HepG2 (cell line): Measurements from ENCODE around the gene HSD3B7. TPM values are rescaled to one million over a fixed set of nuclear protein-coding genes. Genes with fewer than 3 reads are reported as not detected.
A peak's percentile ranks its signal among the peaks of the same experiment; 100 is the strongest.

Source experiments
- CENPT ChIP-seq: sonication (generic); formaldehyde crosslinking; IDR thresholded peaks from 2 replicates; pipeline ENCODE4 v1.8.0; 2022; ENCODE audit warnings: low read depth, mild to moderate bottlenecking, moderate library complexity, missing genetic modification reagents
- FOXA3 ChIP-seq: IDR thresholded peaks from 2 replicates; pipeline ENCODE4 v1.6.1; 2016; ENCODE audit warnings: missing genetic modification reagents, missing compliant biosample characterization
- HNF1B ChIP-seq: sonication (generic); formaldehyde crosslinking; IDR thresholded peaks from 2 replicates; pipeline ENCODE4 v1.5.1; 2020; ENCODE audit warnings: mild to moderate bottlenecking, moderate library complexity, missing genetic modification reagents
- JDP2 ChIP-seq: sonication (generic); formaldehyde crosslinking; IDR thresholded peaks from 2 replicates; pipeline ENCODE4 v1.8.1; 2022; ENCODE audit warnings: missing genetic modification reagents, borderline replicate concordance
- PLRG1 ChIP-seq: fragments of 450-650 bp; conservative IDR thresholded peaks from 2 replicates; pipeline ENCODE4 v1.6.1; 2016
- TCF12 ChIP-seq, 2 experiments: fragments of 450-650 bp in 1 of 2; sonication (generic) in 1 of 2; formaldehyde crosslinking in 1 of 2; IDR thresholded peaks; 2 replicates each; pipeline versions ENCODE4 v1.6.1 to v1.8.0; 2017 to 2022; ENCODE audit warnings: antibody characterized with exemption in 1 of 2, mild to moderate bottlenecking in 1 of 2, missing genetic modification reagents in 1 of 2, moderate library complexity in 1 of 2
- TFAP4 ChIP-seq: sonication (generic); IDR thresholded peaks from 2 replicates; pipeline ENCODE4 v1.6.1; 2016; ENCODE audit warnings: low read depth, borderline replicate concordance
- ZBTB34 ChIP-seq: sonication (generic); formaldehyde crosslinking; IDR thresholded peaks from 2 replicates; pipeline ENCODE4 v1.8.0; 2022; ENCODE audit warnings: mild to moderate bottlenecking, missing genetic modification reagents
- ZNF451 ChIP-seq: sonication (generic); formaldehyde crosslinking; IDR thresholded peaks from 2 replicates; pipeline ENCODE4 v1.5.0; 2020; ENCODE audit warnings: mild to moderate bottlenecking, missing genetic modification reagents
- ZNF567 ChIP-seq: sonication (generic); formaldehyde crosslinking; IDR thresholded peaks from 2 replicates; pipeline ENCODE4 v1.8.1; 2023; ENCODE audit warnings: mild to moderate bottlenecking, missing genetic modification reagents, borderline replicate concordance
- ZNF615 ChIP-seq: sonication (generic); formaldehyde crosslinking; IDR thresholded peaks from 2 replicates; pipeline ENCODE4 v1.5.0; 2020; ENCODE audit warnings: mild to moderate bottlenecking, missing genetic modification reagents, borderline replicate concordance
- ZSCAN30 ChIP-seq: sonication (generic); formaldehyde crosslinking; IDR thresholded peaks from 2 replicates; pipeline ENCODE4 v1.5.0; 2020; ENCODE audit warnings: mild to moderate bottlenecking, missing genetic modification reagents
- polyA plus RNA-seq, 8 experiments: library from polyadenylated mRNA; depleted of rRNA in 3 of 8; stranded (reverse) in 7 of 8; unstranded in 1 of 8; fragments of >200 nt; fragmentation: Illumina TruSeq in 4 of 8; extraction: Trizol in 4 of 8; gene quantifications; 2 replicates each; pipeline versions ENCODE4 v1.2.1 to v1.2.3, GENCODE V29; 2011 to 2016; ENCODE audit warnings: low read depth in 4 of 8, missing spikeins in 1 of 8, mixed read lengths in 1 of 8; ENCODE audit not compliant: insufficient read depth in 1 of 8
- total RNA-seq, 5 experiments: library from RNA; depleted of rRNA; stranded (reverse); fragments of >200 nt; fragmentation: Illumina TruSeq; extraction: Trizol; gene quantifications; 2 replicates each; pipeline ENCODE4 v1.2.3, GENCODE V29; 2016; ENCODE audit warnings: low read depth in 1 of 5
- TF ChIP-seq, protein P1 (sequence below): sonication (generic); formaldehyde crosslinking; IDR thresholded peaks from 2 replicates; pipeline ENCODE4 v1.5.1; 2020; ENCODE audit warnings: mild to moderate bottlenecking, missing genetic modification reagents, borderline replicate concordance
- TF ChIP-seq, protein P2 (sequence below): sonication (generic); formaldehyde crosslinking; IDR thresholded peaks from 2 replicates; pipeline ENCODE4 v1.4.0; 2020; ENCODE audit warnings: low read depth, mild to moderate bottlenecking, missing genetic modification reagents
- TF ChIP-seq, protein P3 (sequence below): sonication (generic); formaldehyde crosslinking; IDR thresholded peaks from 2 replicates; pipeline ENCODE4 v1.4.0; 2020; ENCODE audit warnings: missing genetic modification reagents
- TF ChIP-seq, protein P4 (sequence below), 2 experiments: fragments of 450-650 bp in 1 of 2; sonication (generic) in 1 of 2; formaldehyde crosslinking; IDR thresholded peaks; 2 replicates each; pipeline versions ENCODE4 v1.5.0 to v1.8.0; 2020 to 2022; ENCODE audit warnings: mild to moderate bottlenecking in 1 of 2, missing genetic modification reagents in 1 of 2

Gene HSD3B7
- total and polyA plus RNA-seq, 2 of the 13 experiments (the other 11 are each of a cell fraction or from before 2014, with no cell fraction given), result 32.9 to 69.7 TPM

- TF ChIP-seq ZNF567 (peak; percentile 89; the same call in 1 of the 2 replicates), ZNF451 (CRISPR knock-in tag) (no peak), ZSCAN30 (CRISPR knock-in tag) (no peak), ZNF615 (no peak), HNF1B (CRISPR knock-in tag) (peak; percentile 93), TCF12 (IDR thresholded peaks at IDR 0.05) (no peak), TCF12 (CRISPR knock-in tag; IDR thresholded peaks at IDR 0.05) (no peak), FOXA3 (CRISPR knock-in tag) (peak; percentile 62), PLRG1 (no peak), JDP2 (no peak), CENPT (no peak; the same call in 1 of the 2 replicates), ZBTB34 (CRISPR knock-in tag) (peak; percentile 25; the same call in 1 of the 2 replicates), TFAP4 (0 out of 2 replicates have a peak, but pooled peaks have one; percentile 1)
- TF ChIP-seq, protein P1, sequence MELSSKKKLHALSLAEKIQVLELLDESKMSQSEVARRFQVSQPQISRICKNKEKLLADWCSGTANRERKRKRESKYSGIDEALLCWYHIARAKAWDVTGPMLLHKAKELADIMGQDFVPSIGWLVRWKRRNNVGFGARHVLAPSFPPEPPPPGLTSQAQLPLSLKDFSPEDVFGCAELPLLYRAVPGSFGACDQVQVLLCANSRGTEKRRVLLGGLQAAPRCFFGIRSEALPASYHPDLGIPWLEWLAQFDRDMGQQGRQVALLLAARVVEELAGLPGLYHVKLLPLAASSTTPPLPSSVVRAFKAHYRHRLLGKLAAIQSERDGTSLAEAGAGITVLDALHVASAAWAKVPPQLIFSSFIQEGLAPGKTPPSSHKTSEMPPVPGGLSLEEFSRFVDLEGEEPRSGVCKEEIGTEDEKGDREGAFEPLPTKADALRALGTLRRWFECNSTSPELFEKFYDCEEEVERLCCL, result 0 out of 2 replicates have a peak, but pooled peaks have one; percentile 22
- TF ChIP-seq, protein P2, sequence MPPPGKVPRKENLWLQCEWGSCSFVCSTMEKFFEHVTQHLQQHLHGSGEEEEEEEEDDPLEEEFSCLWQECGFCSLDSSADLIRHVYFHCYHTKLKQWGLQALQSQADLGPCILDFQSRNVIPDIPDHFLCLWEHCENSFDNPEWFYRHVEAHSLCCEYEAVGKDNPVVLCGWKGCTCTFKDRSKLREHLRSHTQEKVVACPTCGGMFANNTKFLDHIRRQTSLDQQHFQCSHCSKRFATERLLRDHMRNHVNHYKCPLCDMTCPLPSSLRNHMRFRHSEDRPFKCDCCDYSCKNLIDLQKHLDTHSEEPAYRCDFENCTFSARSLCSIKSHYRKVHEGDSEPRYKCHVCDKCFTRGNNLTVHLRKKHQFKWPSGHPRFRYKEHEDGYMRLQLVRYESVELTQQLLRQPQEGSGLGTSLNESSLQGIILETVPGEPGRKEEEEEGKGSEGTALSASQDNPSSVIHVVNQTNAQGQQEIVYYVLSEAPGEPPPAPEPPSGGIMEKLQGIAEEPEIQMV (CRISPR knock-in tag), result peak; percentile 79; the same call in 1 of the 2 replicates
- TF ChIP-seq, protein P3, sequence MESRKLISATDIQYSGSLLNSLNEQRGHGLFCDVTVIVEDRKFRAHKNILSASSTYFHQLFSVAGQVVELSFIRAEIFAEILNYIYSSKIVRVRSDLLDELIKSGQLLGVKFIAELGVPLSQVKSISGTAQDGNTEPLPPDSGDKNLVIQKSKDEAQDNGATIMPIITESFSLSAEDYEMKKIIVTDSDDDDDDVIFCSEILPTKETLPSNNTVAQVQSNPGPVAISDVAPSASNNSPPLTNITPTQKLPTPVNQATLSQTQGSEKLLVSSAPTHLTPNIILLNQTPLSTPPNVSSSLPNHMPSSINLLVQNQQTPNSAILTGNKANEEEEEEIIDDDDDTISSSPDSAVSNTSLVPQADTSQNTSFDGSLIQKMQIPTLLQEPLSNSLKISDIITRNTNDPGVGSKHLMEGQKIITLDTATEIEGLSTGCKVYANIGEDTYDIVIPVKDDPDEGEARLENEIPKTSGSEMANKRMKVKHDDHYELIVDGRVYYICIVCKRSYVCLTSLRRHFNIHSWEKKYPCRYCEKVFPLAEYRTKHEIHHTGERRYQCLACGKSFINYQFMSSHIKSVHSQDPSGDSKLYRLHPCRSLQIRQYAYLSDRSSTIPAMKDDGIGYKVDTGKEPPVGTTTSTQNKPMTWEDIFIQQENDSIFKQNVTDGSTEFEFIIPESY, result peak; percentile 44; the same call in 1 of the 2 replicates
- TF ChIP-seq, protein P4, sequence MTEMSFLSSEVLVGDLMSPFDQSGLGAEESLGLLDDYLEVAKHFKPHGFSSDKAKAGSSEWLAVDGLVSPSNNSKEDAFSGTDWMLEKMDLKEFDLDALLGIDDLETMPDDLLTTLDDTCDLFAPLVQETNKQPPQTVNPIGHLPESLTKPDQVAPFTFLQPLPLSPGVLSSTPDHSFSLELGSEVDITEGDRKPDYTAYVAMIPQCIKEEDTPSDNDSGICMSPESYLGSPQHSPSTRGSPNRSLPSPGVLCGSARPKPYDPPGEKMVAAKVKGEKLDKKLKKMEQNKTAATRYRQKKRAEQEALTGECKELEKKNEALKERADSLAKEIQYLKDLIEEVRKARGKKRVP (CRISPR knock-in tag; IDR thresholded peaks at IDR 0.05), result no peak; a peak in 2 of 4 replicates
These were observed 48.0 kb downstream of the HSD3B7 start, which contains the start of gene STX4 (continued) for GRCh38 chr16:31032736-31033708.
